CD4-positive, alpha-beta T cell treated with Interleukin-17A for 4 hours (primary cell): Measurements from ENCODE around the gene MAP3K6.
"Not testable (repeated sequence)": the region's sequence is repeated elsewhere in the genome, so short reads cannot be mapped to it uniquely, and the experiment has no call there.

Experiments used
- DNase-seq: peaks from one replicate; pipeline ENCODE4 v3.0.0-alpha.2; 2020; ENCODE audit warnings: mixed read lengths

The MAP3K6 gene

GRCh38 chr1:27366411-27367159, at the start of gene MAP3K6:
Gene MAP3K6, minus strand, starts transcription at chr1:27366961. Its CDS starts 364 bp downstream, at chr1:27366597.
- DNase-seq = peak; percentile 57

- DNase-seq = no peak
Observed at GRCh38 chr1:27414091-27414490, 47.3 kb upstream of the MAP3K6 start.

- no peak for DNase-seq
Observed at GRCh38 chr1:27413004-27413403, 46.2 kb upstream of the MAP3K6 start.

- no peak for DNase-seq
Observed at GRCh38 chr1:27412502-27412901, 45.7 kb upstream of the MAP3K6 start.

GRCh38 chr1:27410709-27411108, 43.9 kb upstream of the MAP3K6 start:
- DNase-seq = no peak

- no peak for DNase-seq
Observed at GRCh38 chr1:27409669-27410068, 42.9 kb upstream of the MAP3K6 start.

GRCh38 chr1:27408151-27408550, 41.4 kb upstream of the MAP3K6 start:
- DNase-seq = no peak

GRCh38 chr1:27406791-27407190, 40.0 kb upstream of the MAP3K6 start:
- not testable (repeated sequence) for DNase-seq

- DNase-seq = no peak
Observed at GRCh38 chr1:27406362-27406680, 39.6 kb upstream of the MAP3K6 start.

GRCh38 chr1:27405598-27406361, 39.0 kb upstream of the MAP3K6 start:
- not testable (repeated sequence) for DNase-seq

- no peak for DNase-seq
Observed at GRCh38 chr1:27405074-27405473, 38.3 kb upstream of the MAP3K6 start.

- DNase-seq = no peak
Observed at GRCh38 chr1:27403931-27404330, 37.2 kb upstream of the MAP3K6 start.

GRCh38 chr1:27403065-27403726, 36.4 kb upstream of the MAP3K6 start:
- DNase-seq = peak; percentile 44

GRCh38 chr1:27402349-27402754, 35.6 kb upstream of the MAP3K6 start:
- peak; percentile 56 for DNase-seq

GRCh38 chr1:27400963-27401341, 34.2 kb upstream of the MAP3K6 start:
- no peak for DNase-seq

GRCh38 chr1:27400082-27400962, 33.6 kb upstream of the MAP3K6 start:
- DNase-seq = no peak

GRCh38 chr1:27399251-27400025, 32.7 kb upstream of the MAP3K6 start:
- no peak for DNase-seq

GRCh38 chr1:27398405-27399149, 31.8 kb upstream of the MAP3K6 start:
- DNase-seq = no peak

- DNase-seq = no peak
Observed at GRCh38 chr1:27397749-27398148, 31.0 kb upstream of the MAP3K6 start.

- no peak for DNase-seq
Observed at GRCh38 chr1:27397110-27397509, 30.3 kb upstream of the MAP3K6 start.
